ENCODE measurements around the gene ZNF174.

ZNF174 gene

GRCh38 chr16:3458852-3459361, 57.9 kb downstream of the ZNF174 start:
- no peak for TF ChIP-seq CTCF (IDR thresholded peaks at IDR 0.05; ENCODE audit: low read depth, low read length)
- no peak for DNase-seq (ENCODE audit: extremely low read depth, low read depth)

Data from AG09319 (cell line).